HEK293T (cell line): ENCODE data around the gene ART4.

Source experiments
- CTCF ChIA-PET: fragments of 350-600 bp; formaldehyde crosslinking; extraction: SDS; loops from one replicate; lab custom pipeline; 2021; ENCODE audit warnings: antibody characterized with exemption, inconsistent platforms; lab: Yijun Ruan, JAX
- POLR2A ChIA-PET: fragments of 350-600 bp; formaldehyde crosslinking; extraction: SDS; loops from one replicate; lab custom pipeline; 2020; ENCODE audit warnings: antibody characterized with exemption, inconsistent platforms; lab: Yijun Ruan, JAX
- DNase-seq: peaks from one replicate; pipeline ENCODE4 v3.0.0; 2012; ENCODE audit warnings: mixed read lengths; ENCODE audit errors: extremely low spot score
- ARNT ChIP-seq: fragments of 450-650 bp; IDR thresholded peaks from 2 replicates; pipeline ENCODE4 v1.6.1; 2017; ENCODE audit warnings: mild to moderate bottlenecking
- BHLHE40 ChIP-seq: fragments of 450-650 bp; IDR thresholded peaks from 2 replicates; pipeline ENCODE4 v1.6.1; 2016; ENCODE audit warnings: mild to moderate bottlenecking, moderate library complexity, borderline replicate concordance
- CTBP1 ChIP-seq: fragments of 450-650 bp; IDR thresholded peaks from 2 replicates; pipeline ENCODE4 v1.6.1; 2016; ENCODE audit warnings: borderline replicate concordance
- ELF4 ChIP-seq: fragments of 450-650 bp; IDR thresholded peaks from 2 replicates; pipeline ENCODE4 v1.6.1; 2017; ENCODE audit warnings: antibody characterized with exemption
- FOXA1 ChIP-seq: fragments of 450-650 bp; IDR thresholded peaks from 2 replicates; pipeline ENCODE4 v1.6.1; 2016; ENCODE audit warnings: mild to moderate bottlenecking
- FOXK2 ChIP-seq: fragments of 450-650 bp; IDR thresholded peaks from 2 replicates; pipeline ENCODE4 v1.6.1; 2016; ENCODE audit warnings: mild to moderate bottlenecking
- FOXM1 ChIP-seq: fragments of 450-650 bp; IDR thresholded peaks from 2 replicates; pipeline ENCODE4 v1.6.1; 2017; ENCODE audit warnings: mild to moderate bottlenecking, borderline replicate concordance
- HDGF ChIP-seq: fragments of 450-650 bp; IDR thresholded peaks from 2 replicates; pipeline ENCODE4 v1.6.1; 2017; ENCODE audit warnings: antibody characterized with exemption, borderline replicate concordance
- L3MBTL2 ChIP-seq: fragments of 450-650 bp; conservative IDR thresholded peaks from 2 replicates; pipeline ENCODE4 v1.6.1; 2016; ENCODE audit warnings: mild to moderate bottlenecking
- LEF1 ChIP-seq: fragments of 450-650 bp; IDR thresholded peaks from 2 replicates; pipeline ENCODE4 v1.6.1; 2017; ENCODE audit warnings: mild to moderate bottlenecking, borderline replicate concordance
- NFRKB ChIP-seq: fragments of 450-650 bp; IDR thresholded peaks from 2 replicates; pipeline ENCODE4 v1.6.1; 2016; ENCODE audit warnings: mild to moderate bottlenecking, moderate library complexity
- PKNOX1 ChIP-seq: fragments of 450-650 bp; IDR thresholded peaks from 2 replicates; pipeline ENCODE4 v1.6.1; 2016
- SP1 ChIP-seq: fragments of 450-650 bp; IDR thresholded peaks from 2 replicates; pipeline ENCODE4 v1.6.1; 2017
- SUZ12 ChIP-seq: fragments of 450-650 bp; IDR thresholded peaks from 2 replicates; pipeline ENCODE4 v1.6.1; 2016; ENCODE audit warnings: mild to moderate bottlenecking
- ZNF384 ChIP-seq: fragments of 450-650 bp; IDR thresholded peaks from 2 replicates; pipeline ENCODE4 v1.6.1; 2016

Gene ART4

GRCh38 chr12:14871247-14871646, 27.9 kb upstream of the ART4 start:
- TF ChIP-seq CTBP1 = no peak
- TF ChIP-seq L3MBTL2 = no peak
- no peak for TF ChIP-seq ARNT
- TF ChIP-seq BHLHE40 = no peak
- DNase-seq = no peak
- ChIA-PET POLR2A (no interaction called here), CTCF (interaction anchor here (0.8 kb wide), 1 partner anchor 342 kb away, joined by 3 read pairs; no protein-coding TSS in a partner anchor)

- no peak for DNase-seq
- ChIA-PET POLR2A (no interaction called here), CTCF (no interaction called here)
- TF ChIP-seq ELF4 = no peak
- no peak for TF ChIP-seq FOXK2
- TF ChIP-seq SUZ12 = no peak
- TF ChIP-seq LEF1 = no peak
- TF ChIP-seq HDGF = no peak
- TF ChIP-seq FOXA1 = no peak
- TF ChIP-seq BHLHE40 = no peak
- TF ChIP-seq L3MBTL2 = no peak
- no peak for TF ChIP-seq FOXM1
- no peak for TF ChIP-seq NFRKB
- TF ChIP-seq ZNF384 = no peak
- TF ChIP-seq ARNT = no peak
- TF ChIP-seq SP1 = no peak
- no peak for TF ChIP-seq CTBP1
- no peak for TF ChIP-seq PKNOX1
Observed at GRCh38 chr12:14868916-14869506, 25.7 kb upstream of the ART4 start.

GRCh38 chr12:14860490-14860889, 17.2 kb upstream of the ART4 start:
- ChIA-PET POLR2A (no interaction called here), CTCF (no interaction called here)
- no peak for DNase-seq
- TF ChIP-seq SP1 = no peak

GRCh38 chr12:14858513-14858912, 15.2 kb upstream of the ART4 start:
- TF ChIP-seq SUZ12 (no peak), FOXA1 (no peak), BHLHE40 (no peak), PKNOX1 (no peak), ELF4 (no peak), CTBP1 (no peak), ZNF384 (no peak), ARNT (no peak)
- no peak for DNase-seq
- ChIA-PET CTCF (interaction anchor here (0.7 kb wide), 1 partner anchor 126 kb away, joined by 5 read pairs; no protein-coding TSS in a partner anchor), POLR2A (no interaction called here)

GRCh38 chr12:14854586-14855183, 11.4 kb upstream of the ART4 start:
- DNase-seq = peak; percentile 11
- ChIA-PET POLR2A (interaction anchor here (1.1 kb wide), 1 partner anchor 83 kb away, joined by 4 read pairs; a partner anchor contains a TSS), CTCF (interaction anchor here (0.5 to 1.4 kb wide), 2 partner anchors 9 to 140 kb away, joined by 5 to 8 read pairs; no protein-coding TSS in a partner anchor)
- TF ChIP-seq CTBP1 (no peak), PKNOX1 (peak; percentile 53)

- ChIA-PET POLR2A (no interaction called here), CTCF (interaction anchor here (0.5 to 1.4 kb wide), 3 partner anchors 8 to 367 kb away, joined by 3 to 8 read pairs (median 5); partner anchors contain the start of gene RERG)
- no peak for TF ChIP-seq BHLHE40
- no peak for TF ChIP-seq ZNF384
- TF ChIP-seq NFRKB = no peak
- no peak for TF ChIP-seq L3MBTL2
- TF ChIP-seq CTBP1 = no peak
- TF ChIP-seq SP1 = no peak
- no peak for TF ChIP-seq HDGF
- TF ChIP-seq SUZ12 = no peak
- no peak for TF ChIP-seq FOXM1
- no peak for TF ChIP-seq FOXK2
- TF ChIP-seq LEF1 = no peak
- TF ChIP-seq ARNT = no peak
- no peak for TF ChIP-seq PKNOX1
- no peak for DNase-seq
Observed at GRCh38 chr12:14853961-14854360, 10.6 kb upstream of the ART4 start.
